ENCODE data around the gene ERI2.

The ERI2 gene

GRCh38 chr16:20774703-20775362, 31.4 kb downstream of the ERI2 start:
- peak; percentile 65 for DNase-seq (ENCODE audit: extremely low spot score)
- ChIA-PET POLR2A (no interaction called here), CTCF (interaction anchor here (0.9 to 6.7 kb wide), 10 partner anchors 9 to 382 kb away, joined by 3 to 53 read pairs (median 4); partner anchors contain the start of gene ACSM3)
- peak; percentile 67 for TF ChIP-seq CTCF (IDR thresholded peaks at IDR 0.05; ENCODE audit: control extremely low read depth, extremely low read depth, low read depth, missing control alignments)

GRCh38 chr16:20773679-20774078, 32.6 kb downstream of the ERI2 start:
- POLR2A ChIA-PET = no interaction called here
- CTCF ChIA-PET = interaction anchor here (1.3 to 6.7 kb wide), 4 partner anchors 8 to 311 kb away, joined by 3 to 53 read pairs (median 4); no protein-coding TSS in a partner anchor

GRCh38 chr16:20768818-20769217, 37.5 kb downstream of the ERI2 start:
- TF ChIP-seq CTCF (IDR thresholded peaks at IDR 0.05; ENCODE audit: control extremely low read depth, extremely low read depth, low read depth, missing control alignments) = no peak
- CTCF ChIA-PET = no interaction called here
- DNase-seq (ENCODE audit: extremely low spot score) = no peak
- POLR2A ChIA-PET = no interaction called here

More at GRCh38 chr16:20773679-20774078, 32.6 kb downstream of the ERI2 start:
- TF ChIP-seq CTCF (IDR thresholded peaks at IDR 0.05; ENCODE audit: control extremely low read depth, extremely low read depth, low read depth, missing control alignments) = no peak
- DNase-seq (ENCODE audit: extremely low spot score) = no peak

GRCh38 chr16:20768121-20768520, 38.2 kb downstream of the ERI2 start:
- POLR2A ChIA-PET = no interaction called here
- CTCF ChIA-PET = no interaction called here

GRCh38 chr16:20767577-20767976, 38.7 kb downstream of the ERI2 start:
- no peak for DNase-seq (ENCODE audit: extremely low spot score)
- no peak for TF ChIP-seq CTCF (IDR thresholded peaks at IDR 0.05; ENCODE audit: control extremely low read depth, extremely low read depth, low read depth, missing control alignments)
- ChIA-PET CTCF (no interaction called here), POLR2A (no interaction called here)

More at GRCh38 chr16:20768121-20768520, 38.2 kb downstream of the ERI2 start:
- no peak for DNase-seq (ENCODE audit: extremely low spot score)
- TF ChIP-seq CTCF (IDR thresholded peaks at IDR 0.05; ENCODE audit: control extremely low read depth, extremely low read depth, low read depth, missing control alignments) = no peak

- no peak for DNase-seq (ENCODE audit: extremely low spot score)
- ChIA-PET POLR2A (no interaction called here), CTCF (interaction anchor here (3.7 kb wide), 1 partner anchor 9 kb away, joined by 14 read pairs; no protein-coding TSS in a partner anchor)
- no peak for TF ChIP-seq CTCF (IDR thresholded peaks at IDR 0.05; ENCODE audit: control extremely low read depth, extremely low read depth, low read depth, missing control alignments)
Observed at GRCh38 chr16:20766294-20766693, 40.0 kb downstream of the ERI2 start.

Measured in GM10248 (cell line).